Daoy (cell line): ENCODE data around the gene NGEF. TPM values are rescaled to one million over a fixed set of nuclear protein-coding genes. Genes with fewer than 3 reads are reported as not detected.
"Not testable (repeated sequence)": the region's sequence is repeated elsewhere in the genome, so short reads cannot be mapped to it uniquely, and the experiment has no call there.

Source experiments
- DNase-seq: peaks from one replicate; pipeline ENCODE4 v3.0.0-alpha.2; 2015; ENCODE audit warnings: low read depth
- total RNA-seq: library from RNA; depleted of rRNA; stranded (reverse); fragments of >200 nt; shearing (Covaris generic); gene quantifications from 2 replicates; pipeline ENCODE4 v1.2.3, GENCODE V29; 2014

NGEF gene
- total RNA-seq, 1 experiment from 2014 or later = 0.17 TPM

DNA sequence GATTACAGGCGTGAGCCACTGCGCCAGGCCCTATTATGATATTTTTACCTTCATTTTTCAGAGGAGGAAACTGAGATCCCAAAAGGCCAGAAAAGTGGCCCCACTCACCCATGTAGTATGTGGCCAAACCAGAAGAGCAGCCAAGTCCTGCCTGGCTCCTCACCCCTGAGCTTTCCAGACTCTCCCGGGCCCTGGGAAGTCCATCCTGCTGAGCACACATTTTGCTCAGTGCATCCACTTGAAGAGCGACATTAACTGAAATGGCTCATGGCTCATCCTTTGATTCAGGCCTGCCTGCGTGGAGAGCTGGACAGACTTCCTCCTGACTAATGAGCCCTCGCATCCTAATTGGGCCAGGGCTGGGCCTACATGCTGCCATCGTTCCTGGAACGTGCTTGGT is 9.5 kb upstream of the NGEF start:
- DNase-seq = no peak

DNA sequence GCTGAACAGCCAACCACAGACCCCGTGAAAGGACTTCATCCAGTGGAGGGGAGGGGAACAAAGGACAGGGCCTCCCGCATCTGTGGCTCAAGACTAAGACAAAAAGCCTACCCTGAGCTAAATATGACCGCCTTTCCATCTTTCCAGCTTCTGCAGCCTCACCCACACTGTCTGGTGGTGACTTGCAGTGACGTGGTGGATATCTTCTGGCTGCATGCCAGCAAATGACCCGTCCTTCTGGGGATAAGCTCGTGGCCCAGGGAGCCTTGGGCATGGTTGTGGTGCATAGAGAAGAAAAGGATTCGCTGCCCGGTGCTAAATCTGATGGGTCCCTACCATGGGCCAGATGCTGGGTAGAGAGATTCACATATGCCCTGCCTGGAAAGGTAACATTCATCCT is 8.7 kb upstream of the NGEF start:
- peak; percentile 41 for DNase-seq

GRCh38 chr2:233020454-233020853 is 7.4 kb upstream of the NGEF start:
- no peak for DNase-seq

DNA sequence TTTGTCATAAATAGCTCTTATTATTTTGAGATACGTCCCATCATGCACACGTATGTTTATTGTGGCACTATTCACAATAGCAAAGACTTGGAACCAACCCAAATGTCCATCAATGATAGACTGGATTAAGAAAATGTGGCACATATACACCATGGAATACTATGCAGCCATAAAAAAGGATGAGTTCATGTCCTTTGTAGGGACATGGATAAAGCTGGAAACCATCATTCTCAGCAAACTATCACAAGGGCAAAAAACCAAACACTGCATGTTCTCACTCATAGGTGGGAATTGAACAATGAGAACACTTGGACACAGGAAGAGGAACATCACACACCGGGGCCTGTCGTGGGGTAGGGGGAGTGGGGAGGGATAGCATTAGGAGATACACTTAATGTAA is 6.6 kb upstream of the NGEF start:
- DNase-seq = not testable (repeated sequence)

GRCh38 chr2:233017947-233018346 is 4.9 kb upstream of the NGEF start:
- no peak for DNase-seq

DNA sequence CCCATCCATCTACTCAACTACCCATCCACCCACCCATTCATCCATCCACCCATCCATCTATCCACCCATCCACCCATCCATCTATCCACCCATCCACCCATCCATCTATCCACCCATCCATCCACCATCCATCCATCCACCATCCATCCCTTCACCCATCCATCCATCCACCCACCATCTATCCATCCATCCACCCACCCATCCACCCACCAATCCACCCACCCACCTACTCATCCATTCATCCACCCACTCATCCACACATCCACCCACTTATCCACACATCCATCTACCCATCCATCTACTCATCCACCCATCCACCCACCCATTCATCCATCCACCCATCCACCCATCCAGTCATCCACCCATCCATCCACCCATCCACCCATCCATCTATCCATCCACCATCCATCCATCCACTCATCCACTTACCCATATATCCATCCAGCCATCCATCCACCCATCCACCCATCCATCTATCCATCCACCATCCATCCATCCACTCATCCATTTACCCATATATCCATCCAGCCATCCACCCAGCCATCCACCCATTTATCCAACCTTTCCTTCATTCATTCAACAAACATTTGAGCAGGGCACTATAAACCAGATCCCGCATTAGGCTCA is 2.1 kb upstream of the NGEF start:
- no peak for DNase-seq

DNA sequence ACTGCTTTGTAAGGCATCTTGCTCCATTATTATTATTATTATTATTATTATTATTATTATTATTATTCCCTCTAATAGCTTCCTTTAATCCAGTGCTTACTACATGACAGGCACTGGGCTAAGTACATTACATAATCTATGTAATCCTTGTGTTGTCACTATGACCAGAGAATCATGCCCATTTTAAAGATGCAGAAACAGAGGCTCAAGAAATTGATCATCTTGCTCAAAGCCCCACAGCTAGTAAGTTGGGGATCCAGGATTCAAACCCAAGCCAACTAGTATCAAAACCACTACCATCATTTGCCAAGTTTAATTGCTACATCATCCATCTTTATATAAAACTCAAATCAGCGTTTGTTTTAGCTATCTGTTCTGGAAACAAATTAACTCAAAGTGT is 594 bp upstream of the NGEF start:
- no peak for DNase-seq

DNA sequence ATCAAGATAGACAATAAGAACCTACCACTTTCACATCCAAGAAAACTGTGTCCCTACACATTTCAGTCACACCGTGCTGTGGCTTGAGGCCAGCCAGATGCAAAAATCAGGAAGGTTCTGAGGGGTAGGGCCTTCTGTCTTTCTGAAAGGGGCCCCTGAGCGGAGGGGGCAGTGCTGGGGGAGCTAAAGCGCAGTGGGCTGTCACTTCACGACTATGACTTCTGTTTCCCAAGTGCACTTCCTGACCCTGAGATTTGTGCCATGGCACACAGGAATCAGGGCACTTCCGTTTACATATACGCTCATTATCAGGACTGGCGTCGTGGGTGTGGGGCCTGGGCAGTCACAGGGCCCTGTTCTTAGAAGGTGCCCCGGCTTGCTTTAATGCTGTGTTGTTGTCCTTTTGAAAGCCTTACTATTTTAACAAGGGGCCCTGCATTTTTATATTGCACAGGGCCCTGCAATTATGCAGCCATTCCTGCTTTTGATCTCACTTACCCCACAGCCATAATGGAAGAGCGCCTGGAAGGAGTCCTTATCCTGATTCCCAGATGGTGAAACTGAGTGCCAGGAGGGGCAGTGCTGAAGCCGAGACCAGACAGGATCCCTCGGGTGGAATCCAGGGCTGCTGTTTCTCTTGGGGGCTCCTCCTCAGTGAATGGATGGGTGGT is 620 bp downstream of the NGEF start:
- DNase-seq = no peak

DNA sequence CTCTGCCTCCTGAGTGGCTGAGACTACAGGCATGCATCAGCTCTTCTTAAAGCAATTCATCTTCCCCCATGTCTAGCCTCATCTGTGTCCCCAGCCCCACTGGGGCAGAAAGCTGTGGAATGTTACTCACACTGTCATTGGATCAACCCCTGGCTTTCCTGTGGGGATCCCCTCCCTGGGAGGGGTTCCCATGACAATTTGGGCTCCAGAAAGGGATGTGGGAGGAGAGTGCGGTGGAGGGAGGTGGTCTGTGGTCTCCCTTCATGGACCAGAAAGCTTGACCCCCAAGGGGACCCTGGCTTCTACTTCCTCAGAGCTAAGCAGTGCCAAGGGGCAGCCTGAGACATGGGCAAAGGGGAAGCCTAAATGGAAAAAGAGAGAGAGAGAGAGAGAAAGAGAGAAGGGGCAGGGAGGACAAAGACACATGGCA is 1.3 kb downstream of the NGEF start:
- DNase-seq = no peak

DNA sequence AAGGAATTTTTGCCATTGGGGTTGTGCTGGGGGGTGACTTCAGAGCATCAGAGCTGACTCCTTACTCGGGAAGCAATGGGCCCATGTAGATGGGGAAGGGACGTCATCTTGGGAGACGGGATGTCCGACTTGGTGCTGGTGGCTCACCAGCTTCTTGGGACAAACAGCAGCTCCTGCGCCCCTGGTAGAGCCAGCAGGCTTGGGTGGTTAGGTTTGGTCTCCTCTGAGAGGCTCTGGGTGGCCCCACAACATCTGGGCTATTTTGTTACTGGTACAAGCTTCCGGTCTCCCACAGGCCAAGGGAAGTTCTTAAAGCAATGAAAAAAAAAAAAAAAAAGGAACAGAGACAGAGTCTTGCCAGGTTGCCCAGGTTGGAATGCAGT is 1.8 kb downstream of the NGEF start:
- no peak for DNase-seq

- no peak for DNase-seq
Measured at GRCh38 chr2:233010569-233011267, 2.3 kb downstream of the NGEF start.

- no peak for DNase-seq
Measured at GRCh38 chr2:233009661-233010060, 3.4 kb downstream of the NGEF start.

DNA sequence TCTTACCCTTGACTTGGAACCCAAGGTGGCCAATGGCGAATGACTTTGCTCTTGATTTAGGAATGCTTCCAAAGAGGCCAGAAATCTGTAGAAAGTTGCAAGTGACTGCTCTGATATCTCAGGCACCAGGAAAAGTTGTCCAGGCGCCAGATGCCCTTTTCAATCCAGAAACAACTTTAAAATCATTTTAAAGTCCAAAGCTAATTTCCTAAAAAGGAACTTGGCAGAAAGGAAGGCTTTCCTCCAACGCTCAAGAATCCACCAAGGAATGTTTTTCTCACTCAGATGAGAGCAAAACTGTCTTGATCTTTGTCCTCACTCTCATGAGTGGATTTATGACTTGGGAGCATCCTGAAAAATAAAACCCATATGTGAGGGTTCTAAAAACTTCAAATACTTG is 5.3 kb downstream of the NGEF start:
- no peak for DNase-seq

DNA sequence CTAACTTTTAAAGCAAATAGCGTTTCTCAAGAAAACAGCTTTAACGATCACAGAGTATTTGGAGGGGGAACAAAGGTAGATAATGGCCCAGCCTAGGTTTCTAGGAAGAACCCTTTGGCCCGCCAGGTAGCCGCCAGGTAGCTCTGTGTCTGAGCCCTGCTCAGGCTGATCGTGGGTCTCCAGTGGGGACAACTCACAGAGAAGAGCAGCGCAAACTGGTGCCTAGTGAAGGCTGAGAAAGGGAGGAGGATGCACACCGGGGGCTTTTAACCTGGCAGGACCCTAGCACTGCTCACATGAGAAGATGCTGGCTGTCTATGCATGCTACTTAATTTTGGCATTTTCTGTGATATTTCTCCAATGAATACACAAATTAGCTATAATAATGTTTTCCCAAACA is 5.8 kb downstream of the NGEF start:
- DNase-seq = no peak

DNA sequence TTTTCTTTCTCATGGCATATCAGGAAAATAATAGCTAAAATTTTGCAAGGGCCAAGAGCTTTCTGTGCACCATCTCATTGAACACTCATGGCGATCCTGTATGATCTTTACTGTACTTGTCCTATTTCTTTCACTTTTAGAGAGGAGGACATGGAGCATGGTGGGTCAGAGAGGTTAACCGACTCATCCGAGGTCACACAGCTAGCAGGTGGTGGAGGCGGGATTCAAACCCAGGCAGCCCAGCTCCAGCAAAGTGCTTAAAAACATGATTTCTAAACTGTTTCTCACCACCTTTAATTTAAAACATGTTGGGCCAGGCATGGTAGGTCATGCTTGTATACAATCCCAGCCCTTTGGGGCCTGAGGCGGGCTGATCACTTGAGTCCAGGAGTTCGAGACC is 6.4 kb downstream of the NGEF start:
- DNase-seq = no peak

DNA sequence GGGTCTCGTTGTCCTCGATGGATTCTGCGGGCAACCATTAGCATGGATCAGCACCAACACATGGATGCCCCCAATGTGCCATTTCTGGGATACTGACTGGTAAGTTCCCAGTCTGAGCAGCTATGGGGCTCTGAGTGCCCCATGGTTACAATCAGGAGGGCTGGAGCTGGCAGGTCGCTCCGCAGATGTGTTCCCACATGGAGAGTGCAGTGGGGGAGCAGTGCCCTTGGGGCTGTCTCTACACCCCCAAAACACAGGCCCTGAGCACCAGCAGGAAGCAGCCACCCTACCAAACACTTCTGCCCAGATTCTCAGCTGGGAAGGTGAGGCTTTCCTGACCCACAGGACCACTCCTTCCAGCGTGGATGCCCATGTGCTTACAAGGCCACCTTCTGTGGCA is 8.0 kb downstream of the NGEF start:
- no peak for DNase-seq

DNA sequence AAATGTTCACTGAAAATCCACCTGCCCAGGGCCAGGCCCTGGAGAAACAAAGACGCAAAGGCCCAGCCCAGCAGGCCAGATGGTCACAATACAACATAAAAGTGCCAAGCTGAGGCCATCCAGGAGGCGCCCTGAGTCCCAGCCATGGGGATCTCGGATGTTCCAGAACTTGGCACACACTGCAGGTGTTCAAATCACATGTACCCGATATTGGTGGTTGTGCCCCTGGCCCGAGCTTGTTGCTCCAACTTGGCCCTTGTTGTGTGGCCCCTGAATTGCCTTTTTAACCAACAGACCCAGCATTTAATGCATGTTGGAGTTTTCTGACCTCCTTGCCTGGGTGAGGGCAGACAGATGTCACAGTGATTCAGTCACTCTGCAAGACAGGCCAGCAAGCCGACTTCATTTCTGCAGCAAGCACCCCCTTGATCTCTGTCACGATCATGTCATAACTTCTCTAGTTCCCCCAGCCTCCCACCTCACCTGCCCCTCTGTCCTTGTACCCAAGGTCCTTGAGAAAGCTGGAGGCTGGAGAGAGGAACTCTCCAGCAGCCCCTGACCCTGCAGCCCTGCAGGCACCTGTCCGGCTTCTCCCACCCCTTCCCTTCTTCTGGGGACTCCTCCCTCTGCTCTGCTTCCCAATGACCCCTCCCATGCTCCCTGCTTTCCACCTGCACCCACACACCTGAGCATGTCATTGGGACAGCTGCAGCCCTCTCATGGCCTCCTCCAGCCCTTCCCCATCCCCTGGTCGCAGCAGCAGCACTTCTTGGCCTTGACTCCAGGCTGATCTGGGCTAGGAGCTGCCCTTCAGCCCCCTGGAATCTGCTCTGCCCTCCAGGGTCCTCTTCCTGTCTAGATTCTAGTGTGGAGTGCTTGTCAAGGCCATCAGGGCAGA is 9.1 kb downstream of the NGEF start:
- no peak for DNase-seq

GRCh38 chr2:233002829-233003657 is 10.0 kb downstream of the NGEF start:
- DNase-seq = no peak

DNA sequence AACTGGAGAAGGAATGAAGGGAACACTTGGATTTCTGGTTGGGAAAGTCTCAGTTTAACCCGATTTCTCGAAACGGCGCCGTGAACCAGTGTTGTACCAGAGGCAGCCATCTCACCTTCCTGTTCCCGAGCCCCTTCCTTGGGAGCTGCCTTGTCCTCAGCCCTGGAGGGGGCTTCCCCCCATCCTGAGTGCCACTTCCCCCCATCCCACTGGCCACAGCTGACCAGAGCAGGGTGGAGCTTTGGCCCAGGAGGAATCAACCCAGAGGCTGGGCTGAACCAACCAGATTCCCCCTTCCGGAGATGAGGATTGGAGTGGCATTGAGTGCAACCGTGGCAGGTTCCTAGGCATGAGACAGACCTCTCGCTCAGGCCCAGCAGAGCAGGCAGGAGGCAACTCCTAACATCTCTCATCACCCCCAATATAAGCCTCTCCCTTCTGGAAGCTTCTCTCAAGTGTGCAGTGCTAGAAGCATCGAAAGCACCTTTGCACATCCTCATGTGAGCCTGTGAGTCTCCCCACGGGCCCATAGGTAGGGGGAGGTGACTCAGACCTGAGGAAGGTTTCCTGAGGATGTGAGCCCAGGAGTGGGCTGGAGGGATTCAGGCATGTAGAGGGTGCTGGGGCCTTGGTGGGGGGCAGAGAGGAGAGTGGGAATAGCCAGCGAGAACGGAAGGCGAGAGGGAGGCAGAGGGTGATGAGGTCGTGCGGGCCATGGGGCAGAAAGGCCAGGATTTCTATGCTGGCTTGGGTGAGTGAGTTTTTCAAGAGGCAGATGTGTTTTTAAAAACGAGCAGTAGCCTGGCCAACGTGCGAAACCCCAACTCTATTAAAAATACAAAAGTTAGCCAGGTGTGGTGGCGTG is 11.9 kb downstream of the NGEF start:
- DNase-seq = no peak

GRCh38 chr2:232999354-232999753 is 13.7 kb downstream of the NGEF start:
- no peak for DNase-seq

DNA sequence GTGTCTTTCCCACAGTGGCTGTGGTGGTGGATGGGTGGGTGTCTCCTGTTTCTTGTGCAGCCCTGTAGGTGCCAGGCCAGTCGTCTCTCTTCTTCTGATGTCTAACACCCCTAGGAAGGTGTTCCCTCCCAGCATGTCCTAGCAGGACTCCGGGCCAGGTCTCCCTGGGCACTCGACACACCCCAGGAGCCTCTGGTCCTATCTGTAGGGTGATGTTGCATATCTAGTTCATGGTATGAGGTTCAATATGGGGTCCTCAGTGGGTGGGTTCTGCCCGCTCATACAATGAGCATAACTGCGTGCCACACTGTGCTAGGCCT is 14.4 kb downstream of the NGEF start:
- no peak for DNase-seq
